ENCODE results near the gene RPTOR. TPM values are rescaled to one million over a fixed set of nuclear protein-coding genes. Genes with fewer than 3 reads are reported as not detected.

The RPTOR gene
- total RNA-seq, 1 experiment from 2014 or later = 25.1 TPM

GRCh38 chr17:80667462-80668277 is 123.0 kb downstream of the RPTOR start:
- Histone ChIP-seq H4K8ac (replicated peaks; ENCODE audit: insufficient read length, low read depth, low read length) (no peak overlapping the region), H4K20me1 (ENCODE audit: control insufficient read depth, insufficient read depth, insufficient read length) (no peaks in the 10 kb centered on the region), H4K5ac (ENCODE audit: insufficient read length, low read depth, low read length) (no peak overlapping the region), H3K9ac (ENCODE audit: extremely low read depth, insufficient read length, low read length) (no peak overlapping the region), H3K4ac (ENCODE audit: low read depth, low read length) (no peak overlapping the region), H2BK5ac (ENCODE audit: insufficient read length, low read length) (no peak overlapping the region), H3K23ac (ENCODE audit: insufficient read length, low read depth, low read length) (no peak overlapping the region), H2BK15ac (ENCODE audit: low read depth, low read length) (no peak overlapping the region), H2AK5ac (ENCODE audit: insufficient read length, low read length) (no peak overlapping the region), H2BK20ac (ENCODE audit: low read depth, low read length, poor library complexity, severe bottlenecking) (no peak overlapping the region), H2AFZ (ENCODE audit: low read length) (no peak overlapping the region), H3T11ph (ENCODE audit: low read length) (no peak overlapping the region), H3K14ac (ENCODE audit: insufficient read depth, low read length) (no peak overlapping the region), H2BK120ac (ENCODE audit: low read depth, low read length, poor library complexity, severe bottlenecking) (no peak overlapping the region), H3K4me1 (ENCODE audit: insufficient read depth, low read length) (peaks cover 5% of the 10 kb centered on the region), H3K79me1 (ENCODE audit: insufficient read depth, low read depth, low read length, poor library complexity, severe bottlenecking) (no peaks in the 10 kb centered on the region), H3K23me2 (ENCODE audit: insufficient read length, low read depth, low read length, poor library complexity, severe bottlenecking) (no peaks in the 10 kb centered on the region), H3K79me2 (ENCODE audit: insufficient read depth, low read length) (peaks cover 2% of the 10 kb centered on the region; the same call in 1 of the 2 replicates), H3K18ac (ENCODE audit: insufficient read length, low read depth, low read length) (no peak overlapping the region), H3K27ac (ENCODE audit: insufficient read length, low read depth, low read length) (no peak overlapping the region), H3K4me2 (ENCODE audit: insufficient read depth, insufficient read length, low read length) (no peak overlapping the region), H3K27me3 (ENCODE audit: insufficient read depth, low read length) (no peaks in the 10 kb centered on the region), H4K91ac (ENCODE audit: insufficient read length, low read depth, low read length) (no peak overlapping the region), H2BK12ac (ENCODE audit: insufficient read length, low read depth, low read length) (no peak overlapping the region), H3K9me3 (ENCODE audit: control insufficient read depth, low read depth, low read length) (no peaks in the 10 kb centered on the region), H3K56ac (ENCODE audit: insufficient read length, low read depth, low read length) (no peak overlapping the region)
- Mint-ChIP-seq H3K36me3 (ENCODE audit: insufficient read depth in 1 of 3, low read depth in 3 of 3) (no peaks in the 10 kb centered on the region; a peak in 1 of 7 replicates), H3K9me3 (no peaks in the 10 kb centered on the region), H3K4me1 (peaks cover 33 to 42% of the 10 kb centered on the region in 2 experiments), H3K27me3 (ENCODE audit: low read depth) (no peaks in the 10 kb centered on the region), H3K4me3 (no peak overlapping the region), H3K27ac (no peak overlapping the region)
- TF ChIP-seq CTCF (conservative IDR thresholded peaks at IDR 0.05) = no peak
- no CpG with 5 or more reads among the region's 12 CpGs for WGBS (ENCODE audit: extremely low coverage, insufficient read length, low lambda C conversion rate)
- DNase-seq = no peak

All from H9 (cell line).